Gastrocnemius medialis (tissue), 4 donors: ENCODE measurements around the gene RASSF5. TPM values are rescaled to one million over a fixed set of nuclear protein-coding genes. Genes with fewer than 3 reads are reported as not detected.
A peak's percentile ranks its signal among the peaks of the same experiment; 100 is the strongest.

Experiments
- ATAC-seq, 2 donors: fragments of 150-250 bp; one replicate each; pipeline ENCODE4 v1.9.1; 2016
- DNase-seq, 2 donors: peaks; one replicate each; pipeline ENCODE4 v3.0.0-alpha.2; 2019
- H3K27ac ChIP-seq, 4 donors: fragments of 200-600 bp; sonication (generic); 1 replicate in 1 of 4; 2 replicates in 3 of 4; pipeline ENCODE4 v1.5.1; 2016 to 2018; ENCODE audit warnings: mild to moderate bottlenecking in 2 of 4, moderate library complexity in 1 of 4
- H3K27me3 ChIP-seq, 3 donors: fragments of 200-600 bp; sonication (generic) in 2 of 3; 1 replicate in 1 of 3; 2 replicates in 2 of 3; pipeline versions ENCODE4 v1.5.1 to v1.6.0; 2016 to 2019; ENCODE audit warnings: mild to moderate bottlenecking in 1 of 3, moderate library complexity in 1 of 3
- H3K36me3 ChIP-seq, 2 donors: fragments of 200-600 bp; sonication (generic) in 1 of 2; one replicate each; pipeline ENCODE4 v1.5.1; 2017 to 2018
- H3K4me1 ChIP-seq, 2 donors: fragments of 200-600 bp; sonication (generic) in 1 of 2; one replicate each; pipeline ENCODE4 v1.5.1; 2016 to 2017; ENCODE audit warnings: mild to moderate bottlenecking in 2 of 2
- H3K4me3 ChIP-seq, 4 donors: fragments of 200-600 bp; sonication (generic) in 3 of 4; 1 replicate in 1 of 4; 2 replicates in 3 of 4; pipeline ENCODE4 v1.5.1; 2016 to 2019; ENCODE audit warnings: mild to moderate bottlenecking in 2 of 4
- H3K9me3 ChIP-seq, 3 donors: fragments of 200-600 bp; sonication (generic) in 2 of 3; 1 replicate in 1 of 3; 2 replicates in 2 of 3; pipeline ENCODE4 v1.5.1; 2016 to 2019
- CTCF ChIP-seq, 5 experiments: fragments of 450-650 bp in 3 of 5; fragments of 200-600 bp in 2 of 5; sonication (generic) in 2 of 5; IDR thresholded peaks in 4 of 5; conservative IDR thresholded peaks in 1 of 5; 1 replicate in 4 of 5; 2 replicates in 1 of 5; pipeline ENCODE4 v1.5.1; 2016 to 2019; ENCODE audit warnings: antibody characterized with exemption in 5 of 5, mild to moderate bottlenecking in 3 of 5, moderate library complexity in 3 of 5
- POLR2A ChIP-seq, 2 donors: fragments of 450-650 bp; IDR thresholded peaks; one replicate each; pipeline ENCODE4 v1.6.1; 2017; ENCODE audit warnings: antibody characterized with exemption in 2 of 2, mild to moderate bottlenecking in 2 of 2, moderate library complexity in 2 of 2
- in situ Hi-C, 4 donors: fragments of 200-750 bp; cut with MboI; loops; one replicate each; pipeline versions ENCODE4 v1.15.0 to v1.8.0; 2017; ENCODE audit warnings: low sequenced_read_pairs in 4 of 4
- intact Hi-C: fragments of 100-400 bp; cut with DNase I; formaldehyde crosslinking; loops from one replicate; pipeline ENCODE4 v1.15.1; 2023; ENCODE audit warnings: low total_unique reads
- total RNA-seq, 4 donors: library from RNA; depleted of rRNA; stranded (reverse); fragments of >200 nt; gene quantifications; one replicate each; pipeline versions ENCODE4 v1.1.0 to v1.2.3, GENCODE V29; 2016

RASSF5 gene
- total RNA-seq, 4 donors from 2014 or later: 5.9 to 15.9 (median 9.4) TPM

- no peaks in the 10 kb centered on the region for H3K4me1 ChIP-seq
- intact Hi-C loops (no loop called here), in situ Hi-C loops (no loop called here)
- no peak overlapping the region for H3K4me3 ChIP-seq
- H3K27ac ChIP-seq: no peak overlapping the region
- no peak for ATAC-seq
- H3K9me3 ChIP-seq: no peaks in the 10 kb centered on the region
- DNase-seq: no peak
- TF ChIP-seq POLR2A (IDR thresholded peaks at IDR 0.05) (no peak), CTCF (IDR thresholded peaks at IDR 0.05 in 4 of 5, conservative IDR thresholded peaks at IDR 0.05 in 1 of 5) (no peak)
- no peaks in the 10 kb centered on the region for H3K27me3 ChIP-seq
- H3K36me3 ChIP-seq: no peaks in the 10 kb centered on the region
Observed at GRCh38 chr1:206477581-206478380, 29.6 kb upstream of the RASSF5 start.

GRCh38 chr1:206478746-206479145 is 28.6 kb upstream of the RASSF5 start:
- H3K36me3 ChIP-seq: no peaks in the 10 kb centered on the region
- DNase-seq: no peak
- peak in 1 of 2 donors; percentile 11 for ATAC-seq
- no peak overlapping the region for H3K27ac ChIP-seq
- no peaks in the 10 kb centered on the region for H3K27me3 ChIP-seq
- intact Hi-C loops: no loop called here
- H3K4me3 ChIP-seq: no peak overlapping the region
- no peaks in the 10 kb centered on the region for H3K9me3 ChIP-seq
- in situ Hi-C loops: no loop called here
- no peak for TF ChIP-seq CTCF (IDR thresholded peaks at IDR 0.05 in 4 of 5, conservative IDR thresholded peaks at IDR 0.05 in 1 of 5)
- no peak for TF ChIP-seq POLR2A (IDR thresholded peaks at IDR 0.05)
- H3K4me1 ChIP-seq: no peaks in the 10 kb centered on the region

GRCh38 chr1:206479183-206480125 is 27.9 kb upstream of the RASSF5 start:
- in situ Hi-C loops (loop anchor here in 1 of 4 donors (10.0 kb wide), 1 partner anchor 105 kb away; no protein-coding TSS in a partner anchor), intact Hi-C loops (no loop called here)
- Histone ChIP-seq H3K9me3 (no peaks in the 10 kb centered on the region), H3K4me3 (no peak overlapping the region), H3K27ac (no peak overlapping the region), H3K27me3 (no peaks in the 10 kb centered on the region), H3K4me1 (no peaks in the 10 kb centered on the region), H3K36me3 (no peaks in the 10 kb centered on the region)
- ATAC-seq: peak; percentile 73 to 83
- peak in 1 of 2 donors; percentile 63 for DNase-seq
- TF ChIP-seq CTCF (IDR thresholded peaks at IDR 0.05 in 4 of 5, conservative IDR thresholded peaks at IDR 0.05 in 1 of 5): peak; percentile 58 to 81 (median 73)
- no peak for TF ChIP-seq POLR2A (IDR thresholded peaks at IDR 0.05)

GRCh38 chr1:206480211-206480610 is 27.1 kb upstream of the RASSF5 start:
- Histone ChIP-seq H3K27me3 (no peaks in the 10 kb centered on the region), H3K4me3 (no peak overlapping the region), H3K27ac (no peak overlapping the region), H3K9me3 (no peaks in the 10 kb centered on the region), H3K4me1 (no peaks in the 10 kb centered on the region), H3K36me3 (no peaks in the 10 kb centered on the region)
- intact Hi-C loops (no loop called here), in situ Hi-C loops (loop anchor here in 1 of 4 donors (10.0 kb wide), 1 partner anchor 105 kb away; no protein-coding TSS in a partner anchor)
- DNase-seq (no peak), ATAC-seq (no peak)
- TF ChIP-seq CTCF (IDR thresholded peaks at IDR 0.05 in 4 of 5, conservative IDR thresholded peaks at IDR 0.05 in 1 of 5) (no peak), POLR2A (IDR thresholded peaks at IDR 0.05) (no peak)
